GM23338 (cell line): ENCODE measurements around the gene YPEL3. TPM values are rescaled to one million over a fixed set of nuclear protein-coding genes. Genes with fewer than 3 reads are reported as not detected.

ENCODE experiments used
- ATAC-seq: fragments of 200-7000 bp; cut with Tn5 transposase; 3 replicates; pipeline ENCODE4 v1.9.1; 2020
- DNase-seq: peaks from one replicate; pipeline ENCODE4 v3.0.0-alpha.2; 2015; ENCODE audit warnings: low spot score
- H2AFZ ChIP-seq: fragments of 200-600 bp; sonication (generic); 2 replicates; pipeline ENCODE4 v1.8.0; 2016; ENCODE audit warnings: antibody characterized with exemption, mild to moderate bottlenecking, moderate library complexity
- H3F3A ChIP-seq: fragments of 200-600 bp; sonication (generic); replicated peaks from 2 replicates; pipeline ENCODE4 v1.8.0; 2017; ENCODE audit warnings: antibody characterized with exemption, mixed run types, low read depth
- H3K27ac ChIP-seq: fragments of 200-600 bp; sonication (generic); 2 replicates; pipeline ENCODE4 v1.6.1; 2016; ENCODE audit warnings: low read depth
- H3K27me3 ChIP-seq: fragments of 200-600 bp; sonication (generic); 2 replicates; pipeline ENCODE4 v1.8.0; 2016; ENCODE audit warnings: mild to moderate bottlenecking, mixed run types, moderate library complexity; ENCODE audit not compliant: insufficient read depth
- H3K36me3 ChIP-seq: fragments of 200-600 bp; sonication (generic); 2 replicates; pipeline ENCODE4 v1.8.0; 2016; ENCODE audit warnings: mild to moderate bottlenecking; ENCODE audit not compliant: insufficient read depth
- H3K4me1 ChIP-seq: fragments of 200-600 bp; sonication (generic); 2 replicates; pipeline ENCODE4 v1.8.0; 2016; ENCODE audit warnings: mild to moderate bottlenecking, moderate library complexity; ENCODE audit not compliant: insufficient read depth
- H3K4me2 ChIP-seq: fragments of 200-600 bp; sonication (generic); 2 replicates; pipeline ENCODE4 v1.7.1; 2017; ENCODE audit warnings: mixed run types
- H3K4me3 ChIP-seq: fragments of 200-600 bp; sonication (generic); 2 replicates; pipeline ENCODE4 v1.6.1; 2016; ENCODE audit warnings: mixed run types
- H3K79me2 ChIP-seq: fragments of 200-600 bp; sonication (generic); replicated peaks from 2 replicates; pipeline ENCODE4 v1.8.0; 2017; ENCODE audit warnings: mild to moderate bottlenecking; ENCODE audit not compliant: insufficient read depth
- H3K9me2 ChIP-seq: fragments of 200-600 bp; sonication (generic); 2 replicates; pipeline ENCODE4 v1.8.0; 2017; ENCODE audit not compliant: insufficient read depth
- H4K20me1 ChIP-seq: fragments of 200-600 bp; sonication (generic); replicated peaks from 2 replicates; pipeline ENCODE4 v1.8.0; 2017; ENCODE audit warnings: mild to moderate bottlenecking; ENCODE audit not compliant: insufficient read depth
- H3K27ac Mint-ChIP-seq: 2 replicates; pipeline ENCODE4 v1.8.0; 2020; ENCODE audit warnings: inconsistent platforms, mild to moderate bottlenecking, moderate library complexity, mixed read lengths
- H3K27me3 Mint-ChIP-seq: 3 replicates; pipeline ENCODE4 v1.8.0; 2022; ENCODE audit warnings: low read depth, mild to moderate bottlenecking, moderate library complexity, mixed read lengths, inconsistent platforms; ENCODE audit not compliant: insufficient read depth, poor library complexity
- H3K36me3 Mint-ChIP-seq: 3 replicates; pipeline ENCODE4 v1.8.0; 2021; ENCODE audit warnings: low read depth, mild to moderate bottlenecking, inconsistent platforms, moderate library complexity, mixed read lengths
- H3K4me1 Mint-ChIP-seq: 3 replicates; pipeline ENCODE4 v1.8.0; 2020; ENCODE audit warnings: mild to moderate bottlenecking, inconsistent platforms, mixed read lengths
- H3K4me3 Mint-ChIP-seq: 3 replicates; pipeline ENCODE4 v1.8.0; 2021; ENCODE audit warnings: moderate library complexity, mild to moderate bottlenecking, inconsistent platforms, mixed read lengths
- H3K9me3 Mint-ChIP-seq: 3 replicates; pipeline ENCODE4 v1.8.0; 2020; ENCODE audit warnings: moderate library complexity, mild to moderate bottlenecking, inconsistent platforms, mixed read lengths
- EZH2 ChIP-seq: fragments of 200-600 bp; sonication (generic); IDR thresholded peaks from one replicate; pipeline ENCODE4 v1.8.0; 2017; ENCODE audit warnings: antibody characterized with exemption, mild to moderate bottlenecking, low read depth; ENCODE audit not compliant: unreplicated experiment
- NANOG ChIP-seq: IDR thresholded peaks from 2 replicates; pipeline ENCODE4 v1.6.1; 2016; ENCODE audit warnings: antibody characterized with exemption, borderline replicate concordance
- POLR2AphosphoS5 ChIP-seq: IDR thresholded peaks from 2 replicates; pipeline ENCODE4 v1.6.1; 2016; ENCODE audit warnings: antibody characterized with exemption, low read depth
- ZNF114 ChIP-seq: fragments of 250-450 bp; sonication (Bioruptor Pico); IDR thresholded peaks from 2 replicates; pipeline ENCODE4 v1.5.0; 2020; ENCODE audit warnings: mild to moderate bottlenecking, moderate library complexity
- ZNF331 ChIP-seq: fragments of 250-450 bp; sonication (Bioruptor Pico); IDR thresholded peaks from 2 replicates; pipeline ENCODE4 v1.5.0; 2020; ENCODE audit warnings: low read depth, mild to moderate bottlenecking, moderate library complexity
- polyA plus RNA-seq: library from polyadenylated mRNA; unstranded; fragments of >200 nt; fragmentation: Nextera tagmentation; extraction: Ambion mirVana; gene quantifications from 2 replicates; pipeline ENCODE4 v1.2.1, GENCODE V29; 2016
- total RNA-seq: library from RNA; depleted of rRNA; stranded (reverse); fragments of >200 nt; shearing (Covaris generic); gene quantifications from 2 replicates; pipeline ENCODE4 v1.2.3, GENCODE V29; 2014
- TF ChIP-seq, protein P1 (sequence below): IDR thresholded peaks from 2 replicates; pipeline ENCODE4 v1.6.1; 2016; ENCODE audit warnings: antibody characterized with exemption
- TF ChIP-seq, protein P2 (sequence below), 2 experiments: fragments of 200-600 bp in 1 of 2; sonication (generic) in 1 of 2; conservative IDR thresholded peaks; 2 replicates each; pipeline versions ENCODE4 v1.5.1 to v1.6.1; 2016 to 2017; ENCODE audit warnings: antibody characterized with exemption in 2 of 2, low read depth in 2 of 2, mild to moderate bottlenecking in 2 of 2, moderate library complexity in 1 of 2
- TF ChIP-seq, protein P3 (sequence below): IDR thresholded peaks from one replicate; pipeline ENCODE4 v1.6.1; 2018; ENCODE audit warnings: antibody characterized with exemption; ENCODE audit not compliant: unreplicated experiment

YPEL3 gene
- total and polyA plus RNA-seq, 2 experiments from 2014 or later = 27.8 to 86.1 TPM

DNA sequence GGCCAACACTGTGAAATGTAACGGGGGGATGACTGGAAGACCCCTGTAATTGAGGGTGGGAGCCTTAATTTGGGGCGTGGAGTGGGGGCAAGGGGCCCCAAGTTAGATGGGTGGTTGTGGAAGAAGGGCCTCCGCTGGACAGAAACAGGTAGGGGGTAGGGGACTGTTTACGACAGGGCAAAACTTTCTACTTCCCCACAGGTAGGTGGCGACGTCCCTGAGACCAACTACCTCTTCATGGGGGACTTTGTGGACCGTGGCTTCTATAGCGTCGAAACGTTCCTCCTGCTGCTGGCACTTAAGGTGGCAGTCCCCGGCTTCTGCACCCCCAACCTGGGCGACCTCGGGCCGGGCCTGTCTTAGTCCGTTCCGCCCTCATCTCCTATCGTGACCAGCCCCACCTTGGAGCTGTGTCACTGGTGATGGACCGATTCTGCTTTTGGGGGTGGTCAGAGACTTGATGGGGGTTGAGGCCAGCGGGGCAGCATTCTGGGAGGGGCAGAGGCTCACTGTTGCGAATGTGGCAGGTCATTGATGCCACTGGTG, 13.4 kb downstream of the YPEL3 start:
- Histone ChIP-seq H3K36me3 (peaks cover 9% of the 10 kb centered on the region), H3F3A (0 out of 2 replicates have a peak, but pooled peaks cover 6% of the 10 kb centered on the region), H3K4me2 (no peak overlapping the region), H2AFZ (no peak overlapping the region), H3K4me1 (peaks cover 6% of the 10 kb centered on the region; the same call in 1 of the 2 replicates), H3K4me3 (no peak overlapping the region), H3K27me3 (no peaks in the 10 kb centered on the region), H3K9me2 (no peaks in the 10 kb centered on the region), H3K27ac (no peak overlapping the region), H3K79me2 (peaks cover 18% of the 10 kb centered on the region), H4K20me1 (peaks cover 10% of the 10 kb centered on the region)
- ATAC-seq (peak; percentile 46), DNase-seq (no peak)
- Mint-ChIP-seq H3K9me3 (no peaks in the 10 kb centered on the region; the same call in 2 of the 3 replicates), H3K4me3 (no peak overlapping the region; the same call in 2 of the 3 replicates), H3K4me1 (no peaks in the 10 kb centered on the region; the same call in 2 of the 3 replicates), H3K27me3 (peaks cover 12% of the 10 kb centered on the region), H3K27ac (no peak overlapping the region), H3K36me3 (peaks cover 73% of the 10 kb centered on the region)
- TF ChIP-seq, protein P1, sequence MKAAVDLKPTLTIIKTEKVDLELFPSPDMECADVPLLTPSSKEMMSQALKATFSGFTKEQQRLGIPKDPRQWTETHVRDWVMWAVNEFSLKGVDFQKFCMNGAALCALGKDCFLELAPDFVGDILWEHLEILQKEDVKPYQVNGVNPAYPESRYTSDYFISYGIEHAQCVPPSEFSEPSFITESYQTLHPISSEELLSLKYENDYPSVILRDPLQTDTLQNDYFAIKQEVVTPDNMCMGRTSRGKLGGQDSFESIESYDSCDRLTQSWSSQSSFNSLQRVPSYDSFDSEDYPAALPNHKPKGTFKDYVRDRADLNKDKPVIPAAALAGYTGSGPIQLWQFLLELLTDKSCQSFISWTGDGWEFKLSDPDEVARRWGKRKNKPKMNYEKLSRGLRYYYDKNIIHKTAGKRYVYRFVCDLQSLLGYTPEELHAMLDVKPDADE = no peak
- no peak for TF ChIP-seq ZNF114 (CRISPR knock-in tag)
- no peak for TF ChIP-seq EZH2
- TF ChIP-seq, protein P2, sequence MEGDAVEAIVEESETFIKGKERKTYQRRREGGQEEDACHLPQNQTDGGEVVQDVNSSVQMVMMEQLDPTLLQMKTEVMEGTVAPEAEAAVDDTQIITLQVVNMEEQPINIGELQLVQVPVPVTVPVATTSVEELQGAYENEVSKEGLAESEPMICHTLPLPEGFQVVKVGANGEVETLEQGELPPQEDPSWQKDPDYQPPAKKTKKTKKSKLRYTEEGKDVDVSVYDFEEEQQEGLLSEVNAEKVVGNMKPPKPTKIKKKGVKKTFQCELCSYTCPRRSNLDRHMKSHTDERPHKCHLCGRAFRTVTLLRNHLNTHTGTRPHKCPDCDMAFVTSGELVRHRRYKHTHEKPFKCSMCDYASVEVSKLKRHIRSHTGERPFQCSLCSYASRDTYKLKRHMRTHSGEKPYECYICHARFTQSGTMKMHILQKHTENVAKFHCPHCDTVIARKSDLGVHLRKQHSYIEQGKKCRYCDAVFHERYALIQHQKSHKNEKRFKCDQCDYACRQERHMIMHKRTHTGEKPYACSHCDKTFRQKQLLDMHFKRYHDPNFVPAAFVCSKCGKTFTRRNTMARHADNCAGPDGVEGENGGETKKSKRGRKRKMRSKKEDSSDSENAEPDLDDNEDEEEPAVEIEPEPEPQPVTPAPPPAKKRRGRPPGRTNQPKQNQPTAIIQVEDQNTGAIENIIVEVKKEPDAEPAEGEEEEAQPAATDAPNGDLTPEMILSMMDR (conservative IDR thresholded peaks at IDR 0.05; ENCODE audit: low read depth in 2 of 2) = peak; percentile 34 to 47; a peak in 3 of 4 replicates
- no peak for TF ChIP-seq POLR2AphosphoS5
- no peak for TF ChIP-seq ZNF331 (CRISPR knock-in tag)

DNA sequence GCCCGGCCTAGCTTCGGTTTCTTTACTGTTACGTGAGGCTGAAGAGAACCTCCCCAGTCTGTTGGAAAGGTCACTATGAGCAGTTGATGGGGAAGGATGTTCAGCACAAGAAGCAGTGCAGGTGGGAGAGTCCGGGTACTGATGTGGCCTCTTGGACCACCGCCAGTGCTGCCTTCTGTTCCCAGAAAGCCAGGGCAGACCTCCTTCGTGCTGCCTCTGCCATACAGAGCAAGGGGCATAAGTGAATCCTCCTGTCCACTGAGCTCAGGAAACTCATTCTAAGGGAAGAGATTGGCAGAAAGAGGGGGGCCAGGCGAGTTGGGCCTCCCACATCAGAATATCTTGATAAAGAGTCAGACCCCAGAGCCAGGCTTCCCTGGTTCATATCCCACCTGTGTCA, 16.5 kb downstream of the YPEL3 start:
- Histone ChIP-seq H3K4me1 (peaks cover 16% of the 10 kb centered on the region), H3K36me3 (peaks cover 9% of the 10 kb centered on the region), H2AFZ (no peak overlapping the region), H3F3A (peaks cover 10% of the 10 kb centered on the region), H3K79me2 (peaks cover 34% of the 10 kb centered on the region), H3K27ac (no peak overlapping the region), H3K4me2 (no peak overlapping the region), H3K4me3 (no peak overlapping the region), H3K27me3 (no peaks in the 10 kb centered on the region), H3K9me2 (no peaks in the 10 kb centered on the region), H4K20me1 (peaks cover 25% of the 10 kb centered on the region)
- DNase-seq = no peak
- no peak overlapping the region for H3K27ac Mint-ChIP-seq
- H3K27me3 Mint-ChIP-seq = peaks cover 24% of the 10 kb centered on the region
- H3K4me3 Mint-ChIP-seq = no peak overlapping the region
- no peak for ATAC-seq
- H3K36me3 Mint-ChIP-seq = peaks cover 74% of the 10 kb centered on the region
- peaks cover 10% of the 10 kb centered on the region for H3K4me1 Mint-ChIP-seq
- TF ChIP-seq, protein P3, sequence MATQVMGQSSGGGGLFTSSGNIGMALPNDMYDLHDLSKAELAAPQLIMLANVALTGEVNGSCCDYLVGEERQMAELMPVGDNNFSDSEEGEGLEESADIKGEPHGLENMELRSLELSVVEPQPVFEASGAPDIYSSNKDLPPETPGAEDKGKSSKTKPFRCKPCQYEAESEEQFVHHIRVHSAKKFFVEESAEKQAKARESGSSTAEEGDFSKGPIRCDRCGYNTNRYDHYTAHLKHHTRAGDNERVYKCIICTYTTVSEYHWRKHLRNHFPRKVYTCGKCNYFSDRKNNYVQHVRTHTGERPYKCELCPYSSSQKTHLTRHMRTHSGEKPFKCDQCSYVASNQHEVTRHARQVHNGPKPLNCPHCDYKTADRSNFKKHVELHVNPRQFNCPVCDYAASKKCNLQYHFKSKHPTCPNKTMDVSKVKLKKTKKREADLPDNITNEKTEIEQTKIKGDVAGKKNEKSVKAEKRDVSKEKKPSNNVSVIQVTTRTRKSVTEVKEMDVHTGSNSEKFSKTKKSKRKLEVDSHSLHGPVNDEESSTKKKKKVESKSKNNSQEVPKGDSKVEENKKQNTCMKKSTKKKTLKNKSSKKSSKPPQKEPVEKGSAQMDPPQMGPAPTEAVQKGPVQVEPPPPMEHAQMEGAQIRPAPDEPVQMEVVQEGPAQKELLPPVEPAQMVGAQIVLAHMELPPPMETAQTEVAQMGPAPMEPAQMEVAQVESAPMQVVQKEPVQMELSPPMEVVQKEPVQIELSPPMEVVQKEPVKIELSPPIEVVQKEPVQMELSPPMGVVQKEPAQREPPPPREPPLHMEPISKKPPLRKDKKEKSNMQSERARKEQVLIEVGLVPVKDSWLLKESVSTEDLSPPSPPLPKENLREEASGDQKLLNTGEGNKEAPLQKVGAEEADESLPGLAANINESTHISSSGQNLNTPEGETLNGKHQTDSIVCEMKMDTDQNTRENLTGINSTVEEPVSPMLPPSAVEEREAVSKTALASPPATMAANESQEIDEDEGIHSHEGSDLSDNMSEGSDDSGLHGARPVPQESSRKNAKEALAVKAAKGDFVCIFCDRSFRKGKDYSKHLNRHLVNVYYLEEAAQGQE = no peak
- TF ChIP-seq NANOG (no peak), ZNF114 (CRISPR knock-in tag) (no peak)
- TF ChIP-seq, protein P2 (conservative IDR thresholded peaks at IDR 0.05; ENCODE audit: low read depth in 2 of 2) = no peak
- no peaks in the 10 kb centered on the region for H3K9me3 Mint-ChIP-seq
